H1 (cell line): Measurements from ENCODE around the gene ADCK1. TPM values are rescaled to one million over a fixed set of nuclear protein-coding genes. Genes with fewer than 3 reads are reported as not detected.
A peak's percentile ranks its signal among the peaks of the same experiment; 100 is the strongest.

ENCODE experiments used
- CTCF ChIA-PET: fragments of 300-600 bp; sonication (Branson Sonifier 250); formaldehyde crosslinking; loops from one replicate; lab custom pipeline; 2021; ENCODE audit not compliant: partially characterized antibody; lab: Charles Lee
- POLR2A ChIA-PET: fragments of 300-600 bp; sonication (Branson Sonifier 250); formaldehyde crosslinking; loops from one replicate; lab custom pipeline; 2021; ENCODE audit warnings: inconsistent platforms; ENCODE audit not compliant: partially characterized antibody; lab: Charles Lee
- DNase-seq, 2 experiments: peaks; one replicate each; pipeline versions ENCODE4 v3.0.0 to v3.0.0-alpha.2; 2010 to 2022; ENCODE audit warnings: low spot score in 2 of 2, low read depth in 1 of 2, mixed read lengths in 1 of 2
- FAIRE-seq: peaks from 2 replicates; lab custom pipeline; 2011; peaks lifted over from hg19 to GRCh38; lab: Jason Lieb, UNC
- H2AFZ ChIP-seq: 2 replicates; pipeline ENCODE4 v1.8.1; 2012; ENCODE audit warnings: low read length, inconsistent platforms
- H2AK5ac ChIP-seq: 2 replicates; pipeline ENCODE4 v1.6.1; 2013; ENCODE audit warnings: low read depth, low read length
- H2BK120ac ChIP-seq: replicated peaks from 2 replicates; pipeline ENCODE3; 2013; ENCODE audit warnings: low read depth, low read length, inconsistent platforms
- H2BK12ac ChIP-seq: 2 replicates; pipeline ENCODE4 v1.6.1; 2013; ENCODE audit warnings: low read depth, low read length
- H2BK15ac ChIP-seq: 2 replicates; pipeline ENCODE4 v1.6.1; 2013; ENCODE audit warnings: low read length
- H2BK20ac ChIP-seq: 2 replicates; pipeline ENCODE4 v1.6.1; 2013; ENCODE audit warnings: low read length
- H2BK5ac ChIP-seq: 2 replicates; pipeline ENCODE4 v1.6.1; 2013; ENCODE audit warnings: low read depth, low read length
- H3K14ac ChIP-seq: 2 replicates; pipeline ENCODE4 v1.6.1; 2013; ENCODE audit warnings: inconsistent platforms; ENCODE audit not compliant: insufficient read length
- H3K18ac ChIP-seq: 2 replicates; pipeline ENCODE4 v1.6.1; 2013; ENCODE audit warnings: low read length; ENCODE audit errors: extremely low read depth
- H3K23ac ChIP-seq: 2 replicates; pipeline ENCODE4 v1.6.1; 2013; ENCODE audit warnings: inconsistent platforms; ENCODE audit not compliant: insufficient read length
- H3K23me2 ChIP-seq: 2 replicates; pipeline ENCODE4 v1.6.1; 2013; ENCODE audit warnings: low read depth, low read length
- H3K27ac ChIP-seq: 2 replicates; pipeline ENCODE4 v1.6.1; 2011; ENCODE audit warnings: low read depth, low read length, inconsistent platforms
- H3K27me3 ChIP-seq, 4 experiments: replicated peaks in 1 of 4; 1 replicate in 1 of 4; 2 replicates in 3 of 4; pipeline versions ENCODE4 v1.6.1 to v1.8.1; 2011 to 2013; ENCODE audit warnings: low read length in 3 of 4, mild to moderate bottlenecking in 3 of 4, inconsistent platforms in 2 of 4, mixed read lengths in 2 of 4, moderate library complexity in 1 of 4; ENCODE audit not compliant: control insufficient read depth in 3 of 4, insufficient read depth in 3 of 4; ENCODE audit errors: extremely low read depth in 1 of 4
- H3K36me3 ChIP-seq, 4 experiments: 2 replicates each; pipeline versions ENCODE4 v1.6.1 to v1.8.1; 2011 to 2013; ENCODE audit warnings: mild to moderate bottlenecking in 4 of 4, low read length in 3 of 4, moderate library complexity in 2 of 4, control low read depth in 1 of 4, inconsistent platforms in 1 of 4; ENCODE audit not compliant: insufficient read depth in 4 of 4, control insufficient read depth in 2 of 4
- H3K4ac ChIP-seq: replicated peaks from 2 replicates; pipeline ENCODE3; 2013; ENCODE audit warnings: low read length, low read depth, mixed read lengths, inconsistent platforms; ENCODE audit not compliant: insufficient read length
- H3K4me1 ChIP-seq, 4 experiments: replicated peaks in 1 of 4; 1 replicate in 1 of 4; 2 replicates in 3 of 4; pipeline versions ENCODE4 v1.6.1 to v1.8.1; 2011 to 2013; ENCODE audit warnings: low read length in 3 of 4, inconsistent platforms in 2 of 4, mixed read lengths in 1 of 4; ENCODE audit not compliant: insufficient read depth in 4 of 4, control insufficient read depth in 3 of 4
- H3K4me2 ChIP-seq, 2 experiments: 2 replicates each; pipeline versions ENCODE4 v1.6.1 to v1.8.1; 2011 to 2013; ENCODE audit warnings: low read depth in 2 of 2, low read length in 2 of 2, control low read depth in 1 of 2, inconsistent platforms in 1 of 2, mild to moderate bottlenecking in 1 of 2; ENCODE audit not compliant: insufficient read depth in 1 of 2
- H3K4me3 ChIP-seq, 4 experiments: fragments of 200-600, 300-600 bp in 1 of 4; sonication (generic), shearing (Covaris generic), sonication (Bioruptor Twin) in 1 of 4; 2 replicates each; pipeline versions ENCODE4 v1.5.1 to v1.8.1; 2011 to 2016; ENCODE audit warnings: low read length in 4 of 4, low read depth in 3 of 4, control low read depth in 2 of 4, inconsistent platforms in 2 of 4, mild to moderate bottlenecking in 2 of 4, mixed read lengths in 1 of 4, moderate library complexity in 1 of 4; ENCODE audit not compliant: insufficient read depth in 2 of 4; ENCODE audit errors: extremely low read depth in 1 of 4
- H3K56ac ChIP-seq: replicated peaks from 2 replicates; pipeline ENCODE3; 2013; ENCODE audit warnings: low read depth, mild to moderate bottlenecking, mixed read lengths, low read length, inconsistent platforms; ENCODE audit not compliant: insufficient read length
- H3K79me1 ChIP-seq: 2 replicates; pipeline ENCODE4 v1.6.1; 2013; ENCODE audit warnings: low read depth, low read length, control low read depth
- H3K79me2 ChIP-seq, 2 experiments: 2 replicates each; pipeline versions ENCODE4 v1.6.1 to v1.8.1; 2012 to 2013; ENCODE audit warnings: low read length in 2 of 2, mild to moderate bottlenecking in 2 of 2, inconsistent platforms in 1 of 2; ENCODE audit not compliant: insufficient read depth in 2 of 2, control insufficient read depth in 1 of 2
- H3K9ac ChIP-seq, 4 experiments: replicated peaks in 1 of 4; 1 replicate in 1 of 4; 2 replicates in 3 of 4; pipeline versions ENCODE4 v1.6.1 to v1.8.1; 2011 to 2013; ENCODE audit warnings: low read depth in 3 of 4, low read length in 3 of 4, control low read depth in 2 of 4, mild to moderate bottlenecking in 2 of 4, moderate library complexity in 2 of 4, inconsistent platforms in 1 of 4; ENCODE audit errors: extremely low read depth in 1 of 4
- H3K9me3 ChIP-seq, 2 experiments: 2 replicates each; pipeline versions ENCODE4 v1.6.1 to v1.8.1; 2012 to 2013; ENCODE audit warnings: mild to moderate bottlenecking in 2 of 2, moderate library complexity in 2 of 2, control low read depth in 1 of 2, inconsistent platforms in 1 of 2, low read depth in 1 of 2, low read length in 1 of 2, mixed read lengths in 1 of 2; ENCODE audit not compliant: insufficient read depth in 2 of 2
- H4K20me1 ChIP-seq, 2 experiments: replicated peaks in 1 of 2; 2 replicates each; pipeline versions ENCODE3 to v1.8.1; 2011 to 2013; ENCODE audit warnings: inconsistent platforms in 2 of 2, low read length in 2 of 2, mild to moderate bottlenecking in 1 of 2; ENCODE audit not compliant: insufficient read depth in 2 of 2, control insufficient read depth in 1 of 2
- H4K5ac ChIP-seq: 2 replicates; pipeline ENCODE4 v1.6.1; 2013; ENCODE audit warnings: low read length, low read depth, mixed read lengths, inconsistent platforms; ENCODE audit not compliant: insufficient read length
- H4K8ac ChIP-seq: 2 replicates; pipeline ENCODE4 v1.8.0; 2013; ENCODE audit warnings: mild to moderate bottlenecking, moderate library complexity, low read length, inconsistent platforms; ENCODE audit not compliant: insufficient read depth; ENCODE audit errors: extremely low read depth
- H4K91ac ChIP-seq: replicated peaks from 2 replicates; pipeline ENCODE3; 2013; ENCODE audit warnings: low read length, mixed read lengths, inconsistent platforms; ENCODE audit not compliant: insufficient read length
- BRCA1 ChIP-seq: IDR thresholded peaks from 2 replicates; pipeline ENCODE4 v1.6.1; 2012; ENCODE audit warnings: low read depth, low read length, improper control_type of control experiment
- EGR1 ChIP-seq: IDR thresholded peaks from 2 replicates; pipeline ENCODE4 v1.6.1; 2011; ENCODE audit warnings: low read depth, low read length, borderline replicate concordance
- HDAC6 ChIP-seq: IDR thresholded peaks from one replicate; pipeline ENCODE4 v1.7.1; 2012; ENCODE audit warnings: low read depth, mild to moderate bottlenecking, inconsistent platforms, low read length, moderate library complexity
- RNF2 ChIP-seq: fragments of 200-900, 300-1000 bp; sonication (generic); IDR thresholded peaks from 2 replicates; pipeline ENCODE4 v1.7.1; 2016; ENCODE audit warnings: borderline replicate concordance, low read depth, mild to moderate bottlenecking, antibody characterized with exemption, low read length; ENCODE audit not compliant: poor library complexity, severe bottlenecking; ENCODE audit errors: missing control alignments
- TEAD4 ChIP-seq: IDR thresholded peaks from 2 replicates; pipeline ENCODE4 v1.6.1; 2012; ENCODE audit warnings: low read depth, low read length, inconsistent platforms, mixed read lengths
- WGBS, 2 experiments: shearing (Covaris generic) in 1 of 2; methylation state at CpG; one replicate each; pipeline versions ENCODE4 v1.1.6 to v1.1.7; 2013 to 2015; ENCODE audit warnings: low lambda C conversion rate in 2 of 2, mixed read lengths in 2 of 2, inconsistent platforms in 1 of 2, low coverage in 1 of 2, missing lambda C conversion rate in 1 of 2; ENCODE audit not compliant: insufficient replicate concordance in 2 of 2, insufficient coverage in 1 of 2, insufficient read length in 1 of 2; ENCODE audit errors: extremely low coverage in 1 of 2, missing lambda C conversion rate in 1 of 2; 5-methylcytosine and 5-hydroxymethylcytosine counted together
- polyA plus RNA-seq, 7 experiments: library from polyadenylated mRNA; depleted of rRNA in 3 of 7; stranded (reverse) in 5 of 7; unstranded in 2 of 7; fragments of >200 nt in 5 of 7; fragments of 200-250 nt in 2 of 7; gene quantifications; 1 replicate in 5 of 7; 2 replicates in 1 of 7; 4 replicates in 1 of 7; pipeline versions ENCODE4 v1.2.1 to v1.2.3, GENCODE V29; 2011 to 2013; ENCODE audit warnings: missing spikeins in 2 of 7, mixed read lengths in 2 of 7
- total RNA-seq: library from RNA; stranded (reverse); fragmentation: NEBNext Ultra II Directional; extraction: Animal tissue kit (Norgen Biotek cat#: 25700); gene quantifications from 2 replicates; pipeline ENCODE4 v1.2.1, GENCODE V29; 2021

ADCK1 gene
- total and polyA plus RNA-seq, 2 of the 8 experiments (the other 6 are each of a cell fraction or from before 2014, with no cell fraction given), result 11.0 to 16.8 TPM

DNA sequence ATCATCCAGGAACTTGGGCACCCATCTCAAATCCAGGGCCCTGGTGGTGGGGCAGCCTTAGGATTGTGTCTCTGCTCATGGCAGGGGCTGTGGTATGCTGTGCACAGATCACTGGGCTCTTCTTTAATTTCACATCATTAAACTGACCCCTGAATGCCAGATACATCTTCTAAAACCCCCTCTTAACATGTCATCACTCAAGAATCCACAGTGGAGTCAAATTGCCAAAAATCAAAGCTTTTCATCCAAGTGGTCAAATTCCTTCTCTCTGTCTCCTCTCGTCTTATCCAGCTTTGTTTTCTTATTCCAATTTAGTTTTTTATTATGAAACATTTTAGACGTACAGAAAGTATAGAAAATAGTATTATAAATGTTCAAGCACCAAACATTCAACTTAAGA is 97.5 kb downstream of the ADCK1 start:
- H3K9ac ChIP-seq, result no peak overlapping the region
- H2AFZ ChIP-seq, result no peak overlapping the region
- no peak overlapping the region for H3K4ac ChIP-seq
- POLR2A ChIA-PET, result no interaction called here
- no peak overlapping the region for H4K5ac ChIP-seq
- H2BK12ac ChIP-seq, result no peak overlapping the region
- no peaks in the 10 kb centered on the region for H3K9me3 ChIP-seq
- CTCF ChIA-PET, result interaction anchor here (0.7 to 1.0 kb wide), 2 partner anchors 10 to 27 kb away, joined by 3 read pairs; no protein-coding TSS in a partner anchor
- H3K23ac ChIP-seq, result no peak overlapping the region
- no peaks in the 10 kb centered on the region for H3K4me1 ChIP-seq
- no peaks in the 10 kb centered on the region for H4K20me1 ChIP-seq
- H3K27ac ChIP-seq, result no peak overlapping the region
- H3K23me2 ChIP-seq, result no peaks in the 10 kb centered on the region
- FAIRE-seq (no peak), DNase-seq (no peak)
- H2BK20ac ChIP-seq, result no peak overlapping the region
- no peaks in the 10 kb centered on the region for H3K27me3 ChIP-seq
- H4K91ac ChIP-seq, result no peak overlapping the region
- no peak overlapping the region for H3K14ac ChIP-seq
- no peaks in the 10 kb centered on the region for H3K79me1 ChIP-seq
- H2AK5ac ChIP-seq, result no peak overlapping the region
- no peak overlapping the region for H2BK15ac ChIP-seq
- H3K36me3 ChIP-seq, result no peaks in the 10 kb centered on the region
- no peak overlapping the region for H3K18ac ChIP-seq
- H3K4me3 ChIP-seq, result no peak overlapping the region
- no peak overlapping the region for H2BK120ac ChIP-seq
- WGBS, 2 experiments, result 75% methylated on average over 2 of the region's 2 CpGs; no CpG with 5 or more reads in 1 of the 2 experiments
- no peaks in the 10 kb centered on the region for H3K79me2 ChIP-seq
- H3K56ac ChIP-seq, result no peak overlapping the region
- H2BK5ac ChIP-seq, result no peak overlapping the region
- H4K8ac ChIP-seq, result peak overlapping the region; percentile 53; the same call in 1 of the 2 replicates
- H3K4me2 ChIP-seq, result no peak overlapping the region
- TF ChIP-seq TEAD4 (no peak), HDAC6 (no peak), RNF2 (no peak), BRCA1 (no peak), EGR1 (no peak)
